DOHH2 (cell line): ENCODE measurements around the gene OSBP.
A peak's percentile ranks its signal among the peaks of the same experiment; 100 is the strongest.

Experiments
- H3F3A ChIP-seq: fragments of 200-600 bp; sonication (generic), shearing (Covaris generic); 2 replicates; pipeline ENCODE4 v1.6.0; 2016; ENCODE audit warnings: antibody characterized with exemption, mild to moderate bottlenecking; ENCODE audit not compliant: control insufficient read depth, insufficient read depth
- H3K27ac ChIP-seq: fragments of 200-600 bp; sonication (generic); 2 replicates; pipeline ENCODE4 v1.5.1; 2014; ENCODE audit warnings: low read depth, mild to moderate bottlenecking, low read length, moderate library complexity
- H3K27me3 ChIP-seq: fragments of 200-600 bp; sonication (generic); 2 replicates; pipeline ENCODE4 v1.6.1; 2014; ENCODE audit warnings: mild to moderate bottlenecking, low read length, mixed read lengths; ENCODE audit not compliant: control insufficient read depth
- H3K36me3 ChIP-seq: fragments of 200-600 bp; sonication (generic); 2 replicates; pipeline ENCODE4 v1.6.1; 2014; ENCODE audit warnings: mild to moderate bottlenecking, low read length, moderate library complexity, mixed read lengths; ENCODE audit not compliant: control insufficient read depth
- H3K4me1 ChIP-seq: fragments of 200-600 bp; sonication (generic); 2 replicates; pipeline ENCODE4 v1.6.1; 2014; ENCODE audit warnings: mild to moderate bottlenecking, low read length, mixed read lengths; ENCODE audit not compliant: control insufficient read depth
- H3K4me2 ChIP-seq: fragments of 200-600 bp; sonication (generic); 2 replicates; pipeline ENCODE4 v1.6.0; 2014; ENCODE audit warnings: mild to moderate bottlenecking, low read length, moderate library complexity
- H3K4me3 ChIP-seq: fragments of 200-600 bp; sonication (generic); 2 replicates; pipeline ENCODE4 v1.5.1; 2014; ENCODE audit warnings: mild to moderate bottlenecking, low read length, mixed read lengths
- H3K79me2 ChIP-seq: fragments of 200-600 bp; sonication (generic); 2 replicates; pipeline ENCODE4 v1.6.1; 2014; ENCODE audit warnings: mild to moderate bottlenecking, low read length, mixed read lengths; ENCODE audit not compliant: control insufficient read depth
- H3K9me2 ChIP-seq: fragments of 200-600 bp; sonication (generic); replicated peaks from 2 replicates; pipeline ENCODE4 v1.6.1; 2014; ENCODE audit warnings: mild to moderate bottlenecking, low read length, mixed read lengths; ENCODE audit not compliant: control insufficient read depth
- H3K9me3 ChIP-seq: fragments of 200-600 bp; sonication (generic); 2 replicates; pipeline ENCODE4 v1.6.1; 2014; ENCODE audit warnings: antibody characterized with exemption, low read length, mixed read lengths; ENCODE audit not compliant: control insufficient read depth, insufficient read depth
- H4K20me1 ChIP-seq: fragments of 200-600 bp; sonication (generic); 2 replicates; pipeline ENCODE4 v1.6.0; 2014; ENCODE audit warnings: low read depth, mild to moderate bottlenecking, antibody characterized with exemption, low read length, moderate library complexity; ENCODE audit not compliant: control insufficient read depth, insufficient read depth
- CTCF ChIP-seq: fragments of 200-600 bp; sonication (generic); IDR thresholded peaks from one replicate; pipeline ENCODE4 v1.5.1; 2014; ENCODE audit warnings: antibody characterized with exemption, mild to moderate bottlenecking, low read depth, low read length; ENCODE audit not compliant: poor library complexity, severe bottlenecking
- EZH2phosphoT487 ChIP-seq: fragments of 200-600 bp; sonication (generic); IDR thresholded peaks from 2 replicates; pipeline ENCODE4 v1.6.1; 2017; ENCODE audit warnings: borderline replicate concordance, mild to moderate bottlenecking, antibody characterized with exemption, low read length, moderate library complexity, mixed read lengths

OSBP gene

GRCh38 chr11:59551659-59552521, 63.7 kb downstream of the OSBP start:
- Histone ChIP-seq H3K4me1 (peaks cover 38% of the 10 kb centered on the region), H3K36me3 (no peaks in the 10 kb centered on the region), H3K4me2 (peak overlapping the region; percentile 81), H3K4me3 (peak overlapping the region; percentile 79), H3K27me3 (no peaks in the 10 kb centered on the region), H3K9me3 (no peaks in the 10 kb centered on the region), H3K9me2 (no peaks in the 10 kb centered on the region), H4K20me1 (no peaks in the 10 kb centered on the region), H3F3A (peaks cover 24% of the 10 kb centered on the region), H3K27ac (peak overlapping the region; percentile 88), H3K79me2 (no peaks in the 10 kb centered on the region)
- TF ChIP-seq EZH2phosphoT487 (no peak), CTCF (no peak)

- no peaks in the 10 kb centered on the region for H4K20me1 ChIP-seq
- H3K4me2 ChIP-seq = peak overlapping the region; percentile 81
- H3K9me2 ChIP-seq = no peaks in the 10 kb centered on the region
- peaks cover 18% of the 10 kb centered on the region for H3F3A ChIP-seq
- H3K4me1 ChIP-seq = peaks cover 29% of the 10 kb centered on the region
- TF ChIP-seq CTCF (no peak), EZH2phosphoT487 (no peak)
- no peaks in the 10 kb centered on the region for H3K79me2 ChIP-seq
- no peaks in the 10 kb centered on the region for H3K27me3 ChIP-seq
- peak overlapping the region; percentile 88 for H3K27ac ChIP-seq
- peak overlapping the region; percentile 79 for H3K4me3 ChIP-seq
- no peaks in the 10 kb centered on the region for H3K9me3 ChIP-seq
- H3K36me3 ChIP-seq = no peaks in the 10 kb centered on the region
Observed at GRCh38 chr11:59550842-59551658, 64.5 kb downstream of the OSBP start.

GRCh38 chr11:59550368-59550841, 65.2 kb downstream of the OSBP start:
- Histone ChIP-seq H3K36me3 (no peaks in the 10 kb centered on the region), H3K79me2 (no peaks in the 10 kb centered on the region), H3K4me1 (peaks cover 23% of the 10 kb centered on the region)

More at GRCh38 chr11:59550368-59550841, 65.2 kb downstream of the OSBP start:
- no peaks in the 10 kb centered on the region for H3K27me3 ChIP-seq
- H3K4me3 ChIP-seq = peak overlapping the region; percentile 79
- H4K20me1 ChIP-seq = no peaks in the 10 kb centered on the region
- no peaks in the 10 kb centered on the region for H3K9me2 ChIP-seq
- peak overlapping the region; percentile 81 for H3K4me2 ChIP-seq
- peak overlapping the region; percentile 88 for H3K27ac ChIP-seq
- no peaks in the 10 kb centered on the region for H3K9me3 ChIP-seq
- H3F3A ChIP-seq = peaks cover 18% of the 10 kb centered on the region
- TF ChIP-seq CTCF (peak; percentile 58), EZH2phosphoT487 (no peak)
